ENCODE data around the gene CIC.

The CIC gene

GRCh38 chr19:42313840-42314755 lies 45.0 kb downstream of the CIC start:
- Histone ChIP-seq H3K9ac (ENCODE audit: low read length) (no peak overlapping the region), H3K4me1 (ENCODE audit: control insufficient read depth, low read depth, low read length) (peaks cover 3% of the 10 kb centered on the region), H3K27ac (ENCODE audit: low read length) (no peak overlapping the region), H3K36me3 (ENCODE audit: control insufficient read depth, low read depth, low read length) (no peaks in the 10 kb centered on the region), H3K27me3 (ENCODE audit: control insufficient read depth, insufficient read depth, low read length) (peaks cover 24% of the 10 kb centered on the region), H3K9me3 (ENCODE audit: control insufficient read depth, low read depth, low read length) (no peaks in the 10 kb centered on the region), H3K4me3 (ENCODE audit: low read length) (peak overlapping the region; percentile 78)

- Histone ChIP-seq H3K4me1 (ENCODE audit: control insufficient read depth, low read depth, low read length) (peaks cover 3% of the 10 kb centered on the region), H3K4me3 (ENCODE audit: low read length) (no peak overlapping the region)
Observed at GRCh38 chr19:42315024-42315423, 46.0 kb downstream of the CIC start.

GRCh38 chr19:42316223-42317211 lies 47.5 kb downstream of the CIC start:
- Histone ChIP-seq H3K4me1 (ENCODE audit: control insufficient read depth, low read depth, low read length) (peaks cover 3% of the 10 kb centered on the region), H3K4me3 (ENCODE audit: low read length) (no peak overlapping the region), H3K9ac (ENCODE audit: low read length) (no peak overlapping the region), H3K36me3 (ENCODE audit: control insufficient read depth, low read depth, low read length) (no peaks in the 10 kb centered on the region), H3K9me3 (ENCODE audit: control insufficient read depth, low read depth, low read length) (no peaks in the 10 kb centered on the region), H3K27me3 (ENCODE audit: control insufficient read depth, insufficient read depth, low read length) (peaks cover 25% of the 10 kb centered on the region), H3K27ac (ENCODE audit: low read length) (no peak overlapping the region)

More at GRCh38 chr19:42315024-42315423, 46.0 kb downstream of the CIC start:
- Histone ChIP-seq H3K27me3 (ENCODE audit: control insufficient read depth, insufficient read depth, low read length) (peaks cover 24% of the 10 kb centered on the region), H3K27ac (ENCODE audit: low read length) (no peak overlapping the region), H3K36me3 (ENCODE audit: control insufficient read depth, low read depth, low read length) (no peaks in the 10 kb centered on the region), H3K9ac (ENCODE audit: low read length) (no peak overlapping the region), H3K9me3 (ENCODE audit: control insufficient read depth, low read depth, low read length) (no peaks in the 10 kb centered on the region)

DNA sequence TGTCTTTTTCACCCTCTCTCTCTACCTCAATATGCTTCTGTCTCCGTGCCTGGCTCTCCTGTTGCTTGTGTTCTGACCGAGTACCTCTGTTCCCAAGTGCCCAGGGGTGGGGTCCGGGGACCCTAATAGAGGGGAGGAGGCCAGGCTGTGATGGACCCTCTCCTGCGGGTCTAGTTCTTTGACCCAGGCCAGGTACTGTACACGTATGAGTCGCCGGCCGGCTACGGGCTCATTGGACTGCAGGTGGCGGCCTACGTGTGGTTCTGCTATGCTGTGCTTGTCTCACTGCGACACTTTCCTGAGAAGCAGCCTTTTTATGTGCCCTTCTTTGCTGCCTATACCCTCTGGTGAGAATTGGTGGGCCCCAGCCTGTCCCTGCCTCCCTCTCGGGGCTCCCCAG lies 48.5 kb downstream of the CIC start:
- peaks cover 3% of the 10 kb centered on the region for H3K4me1 ChIP-seq (ENCODE audit: control insufficient read depth, low read depth, low read length)
- no peaks in the 10 kb centered on the region for H3K9me3 ChIP-seq (ENCODE audit: control insufficient read depth, low read depth, low read length)
- H3K9ac ChIP-seq (ENCODE audit: low read length) = no peak overlapping the region
- H3K27ac ChIP-seq (ENCODE audit: low read length) = no peak overlapping the region
- no peaks in the 10 kb centered on the region for H3K36me3 ChIP-seq (ENCODE audit: control insufficient read depth, low read depth, low read length)
- no peak overlapping the region for H3K4me3 ChIP-seq (ENCODE audit: low read length)
- H3K27me3 ChIP-seq (ENCODE audit: control insufficient read depth, insufficient read depth, low read length) = peaks cover 29% of the 10 kb centered on the region

DNA sequence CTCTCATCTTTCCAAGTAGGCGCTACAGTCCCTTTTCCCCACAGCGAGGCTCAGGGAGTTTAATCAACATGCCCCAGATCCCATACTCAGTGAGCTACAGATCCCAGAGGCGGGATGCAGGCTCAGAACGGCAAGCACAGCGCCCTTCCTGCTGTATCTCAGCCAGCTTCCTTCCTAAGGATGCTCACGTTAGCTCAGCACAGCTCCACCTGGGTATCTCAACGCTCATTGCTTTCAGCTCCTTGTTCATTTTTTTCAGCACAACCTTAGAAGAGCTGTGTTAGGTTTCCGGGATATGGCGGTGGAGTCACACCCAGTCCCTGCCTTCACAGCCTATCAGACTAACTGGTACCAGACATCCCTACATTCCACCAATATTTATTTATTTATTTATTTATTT lies 53.3 kb downstream of the CIC start:
- Histone ChIP-seq H3K9me3 (ENCODE audit: control insufficient read depth, low read depth, low read length) (no peaks in the 10 kb centered on the region), H3K9ac (ENCODE audit: low read length) (no peak overlapping the region), H3K4me1 (ENCODE audit: control insufficient read depth, low read depth, low read length) (peaks cover 7% of the 10 kb centered on the region), H3K27ac (ENCODE audit: low read length) (no peak overlapping the region), H3K4me3 (ENCODE audit: low read length) (no peak overlapping the region), H3K36me3 (ENCODE audit: control insufficient read depth, low read depth, low read length) (no peaks in the 10 kb centered on the region), H3K27me3 (ENCODE audit: control insufficient read depth, insufficient read depth, low read length) (peaks cover 32% of the 10 kb centered on the region)

DNA sequence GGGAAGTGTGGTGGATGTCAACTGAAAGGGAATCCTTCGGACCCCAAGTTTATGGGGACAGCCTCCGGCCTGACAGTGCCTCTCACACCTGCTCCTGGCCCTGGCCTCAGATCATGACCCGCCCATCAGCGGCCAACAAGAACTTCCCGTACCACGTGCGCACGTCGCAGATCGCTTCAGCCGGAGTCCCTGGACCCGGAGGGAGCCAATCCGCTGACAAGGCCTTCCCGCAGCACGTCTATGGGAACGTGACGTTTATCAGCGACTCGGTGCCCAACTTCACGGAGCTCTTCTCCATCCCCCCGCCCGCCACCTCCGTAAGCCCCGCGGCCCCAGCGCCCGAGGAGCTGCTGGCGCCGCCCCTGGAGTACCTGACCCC lies 54.4 kb downstream of the CIC start:
- no peaks in the 10 kb centered on the region for H3K9me3 ChIP-seq (ENCODE audit: control insufficient read depth, low read depth, low read length)
- no peaks in the 10 kb centered on the region for H3K36me3 ChIP-seq (ENCODE audit: control insufficient read depth, low read depth, low read length)
- H3K4me1 ChIP-seq (ENCODE audit: control insufficient read depth, low read depth, low read length) = peaks cover 7% of the 10 kb centered on the region
- H3K4me3 ChIP-seq (ENCODE audit: low read length) = peak overlapping the region; percentile 59
- no peak overlapping the region for H3K27ac ChIP-seq (ENCODE audit: low read length)
- no peak overlapping the region for H3K9ac ChIP-seq (ENCODE audit: low read length)
- H3K27me3 ChIP-seq (ENCODE audit: control insufficient read depth, insufficient read depth, low read length) = peaks cover 32% of the 10 kb centered on the region

- no peaks in the 10 kb centered on the region for H3K36me3 ChIP-seq (ENCODE audit: control insufficient read depth, low read depth, low read length)
- peaks cover 7% of the 10 kb centered on the region for H3K4me1 ChIP-seq (ENCODE audit: control insufficient read depth, low read depth, low read length)
- H3K27ac ChIP-seq (ENCODE audit: low read length) = no peak overlapping the region
- peak overlapping the region; percentile 59 for H3K4me3 ChIP-seq (ENCODE audit: low read length)
- H3K27me3 ChIP-seq (ENCODE audit: control insufficient read depth, insufficient read depth, low read length) = peaks cover 32% of the 10 kb centered on the region
- no peaks in the 10 kb centered on the region for H3K9me3 ChIP-seq (ENCODE audit: control insufficient read depth, low read depth, low read length)
- no peak overlapping the region for H3K9ac ChIP-seq (ENCODE audit: low read length)
Observed at GRCh38 chr19:42323852-42324654, 55.0 kb downstream of the CIC start.

DNA sequence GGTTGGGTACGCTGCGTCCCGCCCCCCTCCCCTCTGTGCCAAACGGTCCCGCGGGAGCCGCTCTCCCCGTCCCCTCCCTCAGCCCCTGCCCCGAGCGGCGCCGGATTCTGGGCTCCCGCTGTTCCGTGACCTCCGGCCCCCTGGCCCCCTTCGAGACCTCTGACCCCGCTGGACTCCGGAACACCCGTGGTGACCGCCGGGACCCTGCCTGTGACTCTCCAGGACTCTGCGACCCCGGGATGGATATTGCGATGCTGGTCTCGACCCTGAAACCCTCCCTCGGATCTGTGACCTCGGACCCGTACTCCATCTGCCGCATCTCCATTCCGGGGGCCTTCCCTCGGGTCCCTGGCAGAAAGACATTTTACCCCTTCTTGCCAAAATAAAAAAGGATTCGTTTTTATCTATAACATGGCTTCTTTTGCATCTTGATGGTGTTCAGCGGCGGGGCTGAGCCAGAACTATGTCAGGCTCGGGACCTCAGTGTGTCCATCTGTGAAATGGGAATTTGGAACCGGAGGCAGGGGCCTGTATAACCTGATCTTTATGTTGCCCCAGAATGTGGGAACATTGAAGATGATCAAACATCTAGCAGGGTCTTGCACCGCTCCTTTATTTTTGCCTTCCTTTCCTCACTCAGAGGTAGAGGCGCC lies 55.7 kb downstream of the CIC start:
- Histone ChIP-seq H3K9ac (ENCODE audit: low read length) (peak overlapping the region; percentile 15), H3K4me3 (ENCODE audit: low read length) (peak overlapping the region; percentile 59), H3K27ac (ENCODE audit: low read length) (no peak overlapping the region), H3K27me3 (ENCODE audit: control insufficient read depth, insufficient read depth, low read length) (peaks cover 32% of the 10 kb centered on the region), H3K4me1 (ENCODE audit: control insufficient read depth, low read depth, low read length) (peaks cover 7% of the 10 kb centered on the region), H3K36me3 (ENCODE audit: control insufficient read depth, low read depth, low read length) (no peaks in the 10 kb centered on the region), H3K9me3 (ENCODE audit: control insufficient read depth, low read depth, low read length) (no peaks in the 10 kb centered on the region)

DNA sequence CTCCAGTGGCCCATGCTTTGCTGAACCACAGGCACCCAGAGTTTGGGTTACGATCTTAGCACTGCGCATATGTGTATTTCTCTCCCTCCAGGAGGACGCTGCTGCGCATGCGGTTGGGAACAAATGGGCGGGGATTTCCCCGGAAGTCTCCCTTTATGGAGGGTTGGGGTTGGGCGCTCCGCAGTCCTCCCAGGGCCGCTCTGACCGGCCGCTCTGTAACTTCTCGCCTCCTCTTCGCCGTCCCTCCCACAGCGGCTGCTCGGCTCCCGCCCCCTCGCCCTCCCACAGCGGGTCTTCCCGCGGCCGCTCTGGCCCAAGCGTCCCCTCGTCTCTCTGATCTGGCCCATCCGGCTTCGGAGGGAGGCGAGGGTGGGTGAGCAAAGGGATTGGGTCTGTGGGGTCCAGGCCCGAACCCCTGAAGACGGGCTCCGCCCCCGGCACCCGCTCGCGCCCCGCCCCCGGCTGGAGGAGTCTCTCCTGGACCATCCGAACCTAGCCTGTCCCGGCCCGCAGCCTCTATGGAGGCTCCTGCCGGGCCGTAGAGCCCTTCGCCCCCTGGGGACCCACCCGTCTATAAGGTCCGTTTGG lies 56.4 kb downstream of the CIC start, which contains the start of gene MEGF8:
TSS of gene MEGF8 (plus strand) at position 328 of the 588 bp plus-strand sequence. CDS start 609 bp downstream, outside the sequence.
- Histone ChIP-seq H3K27me3 (ENCODE audit: control insufficient read depth, insufficient read depth, low read length) (peaks cover 32% of the 10 kb centered on the region), H3K4me1 (ENCODE audit: control insufficient read depth, low read depth, low read length) (peaks cover 7% of the 10 kb centered on the region), H3K9me3 (ENCODE audit: control insufficient read depth, low read depth, low read length) (no peaks in the 10 kb centered on the region), H3K9ac (ENCODE audit: low read length) (peak within 1 kb of the TSS; percentile 83), H3K36me3 (ENCODE audit: control insufficient read depth, low read depth, low read length) (no peaks in the 10 kb centered on the region), H3K4me3 (ENCODE audit: low read length) (peak within 1 kb of the TSS; percentile 93), H3K27ac (ENCODE audit: low read length) (peak within 1 kb of the TSS; percentile 18)
